ENCODE measurements around the gene LRRC25.

GRCh38 chr19:18390065-18390907 is 7.1 kb downstream of the LRRC25 start:
- TF ChIP-seq CTCF (tag by site-specific recombination; IDR thresholded peaks at IDR 0.05): no peak
- no peak for TF ChIP-seq ZNF530 (tag by site-specific recombination; IDR thresholded peaks at IDR 0.05; ENCODE audit: low read depth)
- TF ChIP-seq PATZ1 (tag by site-specific recombination; IDR thresholded peaks at IDR 0.05): no peak
- no peak for TF ChIP-seq OSR2 (tag by site-specific recombination; IDR thresholded peaks at IDR 0.05)
- TF ChIP-seq PRDM10 (tag by site-specific recombination; IDR thresholded peaks at IDR 0.05): no peak
- TF ChIP-seq YY1 (tag by site-specific recombination; IDR thresholded peaks at IDR 0.05): no peak
- no peak for TF ChIP-seq ZNF768 (tag by site-specific recombination; IDR thresholded peaks at IDR 0.05)

All from HEK293 (cell line).